Suprapubic skin (tissue), 4 donors: ENCODE results near the gene PPP2R3B. TPM values are rescaled to one million over a fixed set of nuclear protein-coding genes. Genes with fewer than 3 reads are reported as not detected.

Source experiments
- DNase-seq, 2 donors: peaks; one replicate each; pipeline ENCODE4 v3.0.0-alpha.2; 2019; ENCODE audit warnings: low spot score in 2 of 2
- H3K27ac ChIP-seq: fragments of 200-600 bp; sonication (generic); one replicate; pipeline ENCODE4 v1.5.1; 2019
- H3K27me3 ChIP-seq: fragments of 200-600 bp; sonication (generic); one replicate; pipeline ENCODE4 v1.5.1; 2019
- H3K36me3 ChIP-seq: fragments of 200-600 bp; sonication (generic); one replicate; pipeline ENCODE4 v1.5.1; 2019
- H3K4me1 ChIP-seq: fragments of 200-600 bp; sonication (generic); one replicate; pipeline ENCODE4 v1.5.1; 2019
- H3K4me3 ChIP-seq: fragments of 200-600 bp; sonication (generic); one replicate; pipeline ENCODE4 v1.5.1; 2019; ENCODE audit warnings: mild to moderate bottlenecking
- H3K9me3 ChIP-seq: fragments of 200-600 bp; sonication (generic); one replicate; pipeline ENCODE4 v1.5.1; 2019
- EP300 ChIP-seq: sonication (generic); formaldehyde crosslinking; IDR thresholded peaks from one replicate; pipeline ENCODE4 v1.6.1; 2017; ENCODE audit warnings: antibody characterized with exemption
- POLR2A ChIP-seq, 2 donors: fragments of 450-650 bp; IDR thresholded peaks; one replicate each; pipeline ENCODE4 v1.6.1; 2017; ENCODE audit warnings: antibody characterized with exemption in 2 of 2, mild to moderate bottlenecking in 2 of 2, moderate library complexity in 2 of 2
- POLR2AphosphoS5 ChIP-seq, 3 donors: sonication (generic); formaldehyde crosslinking; IDR thresholded peaks; one replicate each; pipeline ENCODE4 v1.6.1; 2017; ENCODE audit warnings: antibody characterized with exemption in 3 of 3
- whole genome bisulfite sequencing: methylation state at CpG from one replicate; pipeline ENCODE4 v1.1.5; 2018; 5-methylcytosine and 5-hydroxymethylcytosine counted together
- total RNA-seq, 4 donors: library from RNA; depleted of rRNA; stranded (reverse); fragments of >200 nt; gene quantifications; one replicate each; pipeline ENCODE4 v1.1.0, GENCODE V29; 2016
- TF ChIP-seq, protein P1 (sequence below), 2 donors: fragments of 200-600 bp in 1 of 2; fragments of 450-650 bp in 1 of 2; sonication (generic) in 1 of 2; IDR thresholded peaks; one replicate each; pipeline ENCODE4 v1.5.1; 2016 to 2019; ENCODE audit warnings: antibody characterized with exemption in 2 of 2, mild to moderate bottlenecking in 1 of 2, moderate library complexity in 1 of 2

PPP2R3B gene
- total RNA-seq, 4 donors from 2014 or later, result 31.8 to 79.6 (median 47.1) TPM

GRCh38 chrX:356385-357034 is 30.2 kb downstream of the PPP2R3B start:
- no peak overlapping the region for H3K4me3 ChIP-seq
- 85% methylated on average over 10 of the region's 17 CpGs for WGBS
- H3K4me1 ChIP-seq, result no peaks in the 10 kb centered on the region
- DNase-seq, result no peak
- no peak for TF ChIP-seq POLR2A (IDR thresholded peaks at IDR 0.05)
- TF ChIP-seq, protein P1, sequence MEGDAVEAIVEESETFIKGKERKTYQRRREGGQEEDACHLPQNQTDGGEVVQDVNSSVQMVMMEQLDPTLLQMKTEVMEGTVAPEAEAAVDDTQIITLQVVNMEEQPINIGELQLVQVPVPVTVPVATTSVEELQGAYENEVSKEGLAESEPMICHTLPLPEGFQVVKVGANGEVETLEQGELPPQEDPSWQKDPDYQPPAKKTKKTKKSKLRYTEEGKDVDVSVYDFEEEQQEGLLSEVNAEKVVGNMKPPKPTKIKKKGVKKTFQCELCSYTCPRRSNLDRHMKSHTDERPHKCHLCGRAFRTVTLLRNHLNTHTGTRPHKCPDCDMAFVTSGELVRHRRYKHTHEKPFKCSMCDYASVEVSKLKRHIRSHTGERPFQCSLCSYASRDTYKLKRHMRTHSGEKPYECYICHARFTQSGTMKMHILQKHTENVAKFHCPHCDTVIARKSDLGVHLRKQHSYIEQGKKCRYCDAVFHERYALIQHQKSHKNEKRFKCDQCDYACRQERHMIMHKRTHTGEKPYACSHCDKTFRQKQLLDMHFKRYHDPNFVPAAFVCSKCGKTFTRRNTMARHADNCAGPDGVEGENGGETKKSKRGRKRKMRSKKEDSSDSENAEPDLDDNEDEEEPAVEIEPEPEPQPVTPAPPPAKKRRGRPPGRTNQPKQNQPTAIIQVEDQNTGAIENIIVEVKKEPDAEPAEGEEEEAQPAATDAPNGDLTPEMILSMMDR (IDR thresholded peaks at IDR 0.05), result no peak
- no peak for TF ChIP-seq POLR2AphosphoS5 (IDR thresholded peaks at IDR 0.05)
- TF ChIP-seq EP300, result no peak
- peaks cover 55% of the 10 kb centered on the region for H3K36me3 ChIP-seq
- peaks cover 6% of the 10 kb centered on the region for H3K9me3 ChIP-seq
- H3K27me3 ChIP-seq, result no peaks in the 10 kb centered on the region
- H3K27ac ChIP-seq, result no peak overlapping the region

DNA sequence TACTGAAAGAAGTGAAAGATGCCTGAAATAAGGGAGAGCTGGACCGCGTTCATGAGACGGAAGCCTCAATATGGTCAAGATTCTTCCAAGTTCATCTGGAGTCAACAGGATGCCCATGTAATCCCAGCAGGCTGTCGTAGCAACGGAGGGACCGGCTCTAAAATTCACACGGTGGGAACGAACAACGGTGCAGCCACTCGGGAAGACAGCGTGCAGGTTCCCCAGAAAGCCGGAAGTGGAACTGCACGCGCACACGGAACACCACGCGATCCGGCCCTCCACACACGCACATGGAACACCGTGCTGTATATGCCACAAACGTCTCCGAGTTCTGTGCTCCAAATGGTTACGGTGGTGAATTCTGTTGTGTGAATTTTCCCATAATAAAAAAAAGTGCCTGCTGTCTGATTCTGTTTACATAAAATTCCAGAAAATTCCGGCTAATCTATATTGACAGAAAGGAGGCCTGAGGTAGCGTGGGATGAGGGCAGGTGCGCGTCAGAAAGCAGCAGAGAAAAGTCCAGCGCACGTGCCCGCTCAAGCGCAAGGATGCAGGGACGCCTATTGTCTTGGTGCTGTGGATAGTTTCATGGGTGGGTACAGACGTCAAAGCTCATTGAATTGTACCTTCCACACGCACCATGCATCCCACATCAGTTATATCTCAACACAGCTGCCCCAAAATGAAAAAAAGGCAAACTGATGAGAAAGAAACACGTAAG is 31.2 kb downstream of the PPP2R3B start:
- H3K4me1 ChIP-seq, result no peaks in the 10 kb centered on the region
- peaks cover 6% of the 10 kb centered on the region for H3K9me3 ChIP-seq
- peaks cover 50% of the 10 kb centered on the region for H3K36me3 ChIP-seq
- no peak overlapping the region for H3K27ac ChIP-seq
- TF ChIP-seq POLR2A (IDR thresholded peaks at IDR 0.05), result no peak
- TF ChIP-seq EP300, result no peak
- no peak for TF ChIP-seq POLR2AphosphoS5 (IDR thresholded peaks at IDR 0.05)
- TF ChIP-seq, protein P1 (IDR thresholded peaks at IDR 0.05), result no peak
- DNase-seq, result no peak
- WGBS, result 94% methylated on average over 35 of the region's 35 CpGs
- H3K4me3 ChIP-seq, result no peak overlapping the region
- no peaks in the 10 kb centered on the region for H3K27me3 ChIP-seq

DNA sequence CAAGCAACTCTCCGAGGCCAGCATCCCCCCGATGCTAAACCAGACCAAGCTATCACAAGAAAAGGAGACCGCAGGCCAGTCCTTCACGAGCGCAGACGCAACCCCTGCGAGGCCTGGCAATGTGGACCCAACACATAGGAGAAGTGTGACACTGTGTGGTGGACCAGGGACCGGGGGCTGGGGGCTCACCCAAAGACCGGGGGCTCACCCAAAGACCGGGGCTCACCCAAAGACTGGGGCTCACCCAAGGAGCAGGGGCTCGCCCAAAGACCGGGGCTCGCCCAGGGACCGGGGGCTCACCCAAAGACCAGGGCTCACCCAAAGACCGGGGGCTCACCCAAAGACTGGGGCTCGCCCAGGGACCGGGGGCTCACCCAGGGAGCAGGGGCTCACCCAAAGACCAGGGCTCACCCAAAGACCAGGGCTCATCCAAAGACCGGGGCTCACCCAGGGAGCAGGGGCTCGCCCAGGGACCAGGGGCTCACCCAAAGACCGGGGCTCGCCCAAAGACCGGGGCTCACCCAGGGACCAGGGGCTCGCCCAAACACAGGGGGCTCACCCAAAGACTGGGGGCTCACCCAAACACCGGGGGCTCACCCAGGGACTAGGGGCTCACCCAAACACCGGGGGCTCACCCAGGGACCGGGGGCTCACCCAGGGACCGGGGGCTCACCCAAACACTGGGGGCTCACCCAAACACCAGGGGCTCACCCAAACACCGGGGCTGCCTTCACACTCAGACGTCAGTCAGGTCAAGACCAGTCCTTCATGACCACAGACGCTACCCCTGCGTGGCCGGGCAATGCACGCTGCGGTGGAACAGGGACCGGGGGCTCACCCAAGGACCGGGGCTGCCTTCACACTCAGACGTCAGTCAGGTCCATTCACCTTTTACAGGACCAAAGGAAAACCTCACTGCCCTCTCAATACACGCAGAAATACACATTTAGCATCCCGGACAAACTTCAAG is 32.9 kb downstream of the PPP2R3B start:
- Histone ChIP-seq H3K4me3 (no peak overlapping the region), H3K9me3 (no peaks in the 10 kb centered on the region), H3K36me3 (peaks cover 41% of the 10 kb centered on the region), H3K27ac (no peak overlapping the region), H3K4me1 (no peaks in the 10 kb centered on the region), H3K27me3 (no peaks in the 10 kb centered on the region)
- WGBS, result 95% methylated on average over 22 of the region's 39 CpGs
- DNase-seq, result peak in 1 of 2 donors; percentile 71
- TF ChIP-seq, protein P1 (IDR thresholded peaks at IDR 0.05), result no peak
- TF ChIP-seq POLR2A (IDR thresholded peaks at IDR 0.05) (no peak), POLR2AphosphoS5 (IDR thresholded peaks at IDR 0.05) (no peak), EP300 (no peak)

DNA sequence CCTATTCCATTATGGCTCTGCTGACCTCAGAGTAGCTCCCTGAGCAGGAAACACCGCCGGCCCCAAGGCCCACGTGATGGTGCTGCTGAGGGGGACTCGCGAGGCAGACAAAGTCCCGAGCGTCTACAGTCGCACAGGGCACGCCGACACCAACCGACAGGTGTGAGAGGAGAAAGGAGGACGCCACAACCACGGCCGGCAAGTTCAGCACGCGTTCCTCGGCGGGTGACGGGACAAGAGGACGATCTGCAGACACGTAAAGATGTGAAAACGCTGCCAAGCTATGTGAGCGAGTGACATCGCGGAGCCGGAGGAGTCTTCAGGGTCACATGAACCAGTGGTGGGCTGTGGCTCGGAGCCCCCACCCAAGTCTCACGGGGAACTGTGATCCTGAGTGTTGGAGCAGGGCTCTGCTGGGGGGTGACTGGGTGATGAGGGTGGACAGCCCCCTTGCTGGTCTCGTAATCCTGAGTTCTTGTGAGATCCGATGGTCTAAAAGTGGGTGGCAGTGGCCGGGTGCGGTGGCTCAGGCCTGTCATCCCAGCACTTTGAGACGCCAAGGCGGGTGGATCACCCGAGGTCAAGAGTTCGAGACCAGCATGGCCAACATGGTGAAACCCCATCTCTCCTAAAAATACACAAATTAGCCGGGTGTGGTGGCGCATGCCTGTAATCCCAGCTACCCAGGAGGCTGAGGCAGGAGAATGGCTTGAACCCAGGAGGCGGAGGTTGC is 34.0 kb downstream of the PPP2R3B start:
- peak in 1 of 2 donors; percentile 70 for DNase-seq
- WGBS, result 96% methylated on average over 37 of the region's 39 CpGs

More for the DNA sequence above, 34.0 kb downstream of the PPP2R3B start:
- Histone ChIP-seq H3K27me3 (no peaks in the 10 kb centered on the region), H3K4me3 (no peak overlapping the region), H3K36me3 (peaks cover 30% of the 10 kb centered on the region), H3K4me1 (no peaks in the 10 kb centered on the region), H3K9me3 (no peaks in the 10 kb centered on the region), H3K27ac (no peak overlapping the region)
- TF ChIP-seq POLR2A (IDR thresholded peaks at IDR 0.05) (no peak), POLR2AphosphoS5 (IDR thresholded peaks at IDR 0.05) (no peak), EP300 (no peak)
- TF ChIP-seq, protein P1 (IDR thresholded peaks at IDR 0.05), result no peak
